ENCODE measurements around the gene KDELR3. TPM values are rescaled to one million over a fixed set of nuclear protein-coding genes. Genes with fewer than 3 reads are reported as not detected.

KDELR3 gene
- total and polyA plus RNA-seq, 2 of the 8 experiments (the other 6 are each of a cell fraction or from before 2014, with no cell fraction given) = 7.9 to 13.0 TPM

DNA sequence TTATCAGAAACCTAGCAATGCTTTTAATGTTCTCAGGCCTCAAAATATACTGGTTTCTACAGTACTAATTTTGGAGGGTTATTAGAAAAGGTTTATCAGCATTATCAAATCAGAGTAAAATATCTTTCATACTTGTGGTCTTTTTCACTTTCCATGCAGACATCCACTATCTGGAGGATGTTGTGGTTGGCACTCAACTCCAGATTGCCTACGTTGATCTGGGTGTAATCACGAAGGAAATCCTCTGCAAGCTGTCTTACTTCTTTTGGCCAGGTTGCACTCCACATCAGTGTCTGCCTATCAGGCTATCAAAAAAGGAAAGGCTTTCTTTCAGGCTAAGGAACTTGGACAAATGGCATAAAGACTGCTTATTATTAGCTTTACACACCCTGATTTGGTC, 26.6 kb downstream of the KDELR3 start (continued):
- TF ChIP-seq CHD7 (IDR thresholded peaks at IDR 0.05; ENCODE audit: insufficient replicate concordance, low read length) (no peak), RNF2 (IDR thresholded peaks at IDR 0.05; ENCODE audit: borderline replicate concordance, low read depth, low read length, missing control alignments, poor library complexity, severe bottlenecking) (no peak)
